Inflammatory macrophage treated with lipopolysaccharide for 1 hour (primary cell): Measurements from ENCODE around the gene DNER.
"Not testable (repeated sequence)": the region's sequence is repeated elsewhere in the genome, so short reads cannot be mapped to it uniquely, and the experiment has no call there.

ENCODE experiments used
- DNase-seq, 2 donors: peaks; one replicate each; pipeline ENCODE4 v3.0.0-alpha.2; 2020 to 2022

The DNER gene

DNA sequence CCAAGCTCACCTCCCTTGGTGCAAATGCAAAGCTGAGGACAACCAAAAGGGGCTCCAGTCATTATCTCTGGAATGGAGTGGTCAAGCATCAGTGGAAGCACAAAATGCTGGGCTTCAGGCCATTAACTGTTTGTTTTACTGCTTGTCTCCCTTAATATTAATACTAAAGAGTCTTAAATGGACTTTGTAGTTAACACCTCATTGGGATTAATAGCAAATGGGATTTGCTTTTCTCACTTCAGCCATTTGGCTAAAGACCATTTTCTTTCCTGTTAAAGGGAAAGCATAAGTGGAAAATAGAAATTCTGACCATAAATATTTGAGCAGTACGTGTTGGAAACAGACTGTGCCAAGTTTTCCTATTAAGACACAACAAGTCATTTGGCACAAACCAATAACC lies 154.4 kb downstream of the DNER start:
- DNase-seq, result no peak

GRCh38 chr2:229553091-229553490 lies 161.3 kb downstream of the DNER start:
- DNase-seq, result no peak

DNA sequence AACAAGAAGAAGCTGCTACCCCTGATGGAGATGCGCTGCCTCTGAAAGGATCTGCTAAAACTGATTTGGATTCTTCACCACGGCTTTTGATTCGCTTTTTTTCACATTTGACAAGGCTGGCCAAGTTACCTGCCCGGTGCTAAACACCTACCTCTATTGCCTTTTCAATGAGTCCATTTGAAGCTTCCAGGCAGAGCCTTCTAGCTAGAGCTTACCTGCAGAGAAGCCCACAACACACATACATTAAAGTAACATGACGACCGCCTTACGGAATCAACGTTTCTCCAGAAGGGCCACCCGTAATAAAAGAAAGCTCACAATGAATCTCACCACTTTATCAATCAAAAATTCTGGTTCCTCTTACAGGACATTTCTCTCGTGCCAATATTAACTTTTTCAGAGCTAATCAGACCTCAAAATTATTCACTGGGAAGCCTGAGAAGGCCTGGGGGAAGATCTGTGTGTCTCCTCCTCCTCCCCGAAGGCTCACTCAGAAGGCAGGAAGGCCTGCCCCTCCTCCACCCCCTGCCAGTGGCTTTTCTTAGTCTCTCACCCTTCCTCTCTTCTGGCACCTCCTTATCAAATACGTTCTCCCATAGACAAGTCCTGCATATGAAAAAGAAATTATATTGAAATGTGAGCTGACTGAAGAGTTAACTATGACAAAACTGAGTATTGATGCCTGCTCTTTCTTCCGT lies 171.0 kb downstream of the DNER start:
- no peak for DNase-seq

- no peak for DNase-seq
Measured at GRCh38 chr2:229539628-229540027, 174.7 kb downstream of the DNER start.

DNA sequence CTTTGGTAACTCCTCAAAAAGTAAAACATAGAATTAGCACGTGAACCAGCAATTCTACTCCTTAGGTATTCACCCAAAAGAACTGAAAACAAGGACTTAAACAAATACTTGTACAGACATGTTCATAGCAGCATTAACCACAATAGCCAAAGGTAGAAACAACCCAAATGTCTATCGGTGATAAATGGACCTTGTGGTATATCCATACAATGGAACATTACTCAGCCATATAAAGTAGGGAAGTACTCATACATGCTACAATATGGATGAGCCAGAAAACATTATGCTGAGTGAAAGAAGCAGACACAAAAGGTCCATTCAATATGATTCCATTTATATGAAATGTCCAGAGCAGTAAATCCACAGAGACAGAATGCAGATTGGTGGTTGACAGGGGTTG lies 182.8 kb downstream of the DNER start:
- DNase-seq, result no peak

DNA sequence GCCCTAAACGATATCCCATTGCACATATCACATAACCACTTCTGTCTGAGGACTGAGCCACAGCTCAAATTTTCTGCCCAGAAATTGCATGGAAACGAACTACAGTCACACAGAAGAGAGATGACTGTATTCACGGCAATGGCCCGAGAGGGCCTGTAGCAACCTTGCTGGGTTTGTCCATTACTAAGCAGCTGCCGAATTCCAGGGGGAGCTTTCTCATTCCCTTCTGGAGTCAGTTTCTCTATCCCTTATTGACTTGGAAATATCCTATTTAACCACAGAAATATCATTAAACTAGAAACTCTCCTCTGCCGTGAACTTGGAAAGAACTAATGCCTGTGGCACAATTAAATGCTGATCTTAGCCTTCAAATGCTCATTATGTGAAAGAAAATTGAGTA lies 183.9 kb downstream of the DNER start:
- no peak for DNase-seq

DNA sequence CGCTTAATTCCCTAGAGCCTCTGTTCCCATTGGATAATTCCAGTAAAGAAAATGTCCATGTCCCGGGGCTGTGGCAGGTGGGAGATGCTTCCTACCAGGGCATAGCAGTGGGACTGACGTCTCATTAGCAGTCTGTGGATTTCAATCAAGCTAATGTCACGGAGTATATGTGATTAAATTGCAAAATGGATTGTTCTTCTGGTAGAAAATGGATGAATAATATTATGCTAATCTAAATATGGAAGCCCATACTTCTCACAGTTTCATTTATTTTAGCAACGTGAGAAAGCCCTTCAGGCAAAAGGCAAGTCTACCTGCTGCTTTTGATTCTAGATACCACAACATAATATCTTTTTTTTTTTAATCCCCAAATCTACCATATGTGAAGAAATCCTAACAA lies 185.5 kb downstream of the DNER start:
- DNase-seq, result no peak

- no peak for DNase-seq
Measured at GRCh38 chr2:229526951-229527350, 187.4 kb downstream of the DNER start.

GRCh38 chr2:229524799-229525198 lies 189.6 kb downstream of the DNER start:
- DNase-seq, result no peak

- DNase-seq, result no peak
Measured at GRCh38 chr2:229523663-229524062, 190.7 kb downstream of the DNER start.

DNA sequence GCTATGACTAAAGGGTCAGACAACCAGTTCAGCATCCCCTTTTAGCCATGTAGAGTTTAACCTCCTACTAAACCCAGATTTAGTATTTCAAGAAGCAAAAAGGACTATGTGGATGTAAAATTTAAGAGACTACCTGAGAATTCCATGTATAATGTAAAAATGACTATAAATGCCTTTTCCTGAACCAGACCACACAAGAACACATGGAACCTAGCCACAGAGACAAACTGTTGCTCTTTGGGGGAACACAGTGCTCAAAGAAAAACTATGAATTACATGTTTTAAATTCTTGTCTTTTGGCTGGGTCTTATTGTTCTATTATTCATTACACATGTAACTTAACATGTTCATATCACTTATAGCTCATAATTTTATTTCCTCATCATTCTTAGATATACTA lies 192.8 kb downstream of the DNER start:
- DNase-seq, result no peak

DNA sequence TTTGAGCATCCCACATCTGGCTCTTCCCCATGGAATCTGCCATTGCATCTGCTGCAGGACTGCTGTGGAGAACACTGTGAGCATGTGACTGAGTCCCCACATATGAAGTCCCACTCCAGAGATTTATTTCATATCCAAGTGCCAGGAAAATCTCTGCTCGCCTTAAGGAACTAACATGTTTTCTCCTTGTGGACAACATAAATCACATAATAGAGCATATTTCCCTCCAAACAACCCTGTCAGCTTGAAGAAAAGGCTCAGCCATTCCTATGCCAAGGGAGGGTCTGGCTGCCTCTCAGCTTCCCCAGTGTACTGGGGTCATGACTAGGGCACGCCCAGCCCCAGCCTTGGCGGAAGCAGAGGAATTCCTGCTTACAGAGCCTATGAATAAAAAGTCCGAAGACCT lies 193.7 kb downstream of the DNER start:
- DNase-seq, result no peak

DNA sequence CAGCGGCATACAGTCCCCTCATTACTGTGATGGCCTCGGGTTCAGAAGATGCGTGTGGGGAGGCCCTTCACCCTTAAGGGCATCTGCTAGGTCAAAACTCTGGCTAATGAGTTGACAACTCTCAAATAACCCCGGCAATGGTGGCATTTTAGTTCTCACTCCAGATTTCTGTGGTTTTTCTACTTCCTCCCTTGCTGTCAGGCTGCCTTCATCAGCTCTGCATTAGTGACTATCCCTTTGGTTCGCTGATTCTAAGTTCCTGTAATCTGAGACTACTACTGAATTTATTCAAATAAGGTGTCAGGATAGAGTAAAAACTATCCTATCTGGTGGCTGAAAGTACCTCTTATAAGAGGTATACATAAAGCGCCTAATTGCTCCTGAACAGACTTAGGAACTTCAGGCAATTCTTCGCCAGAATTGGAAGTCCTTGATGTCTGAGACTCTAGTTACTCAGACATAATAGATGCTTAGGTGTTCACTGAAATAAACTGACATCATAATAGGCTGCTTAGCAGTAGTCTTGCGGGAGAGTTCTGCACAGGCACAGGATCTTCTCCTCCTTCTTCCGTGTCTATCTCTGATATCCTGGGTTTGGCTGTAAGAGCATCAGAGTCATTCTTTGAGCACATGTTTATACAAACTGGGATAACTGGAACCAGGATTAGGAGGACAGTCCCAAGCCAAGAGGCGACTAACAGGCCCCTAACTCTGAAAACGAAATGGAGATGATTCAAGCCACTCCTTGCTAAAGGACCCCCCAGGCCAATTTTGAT lies 194.5 kb downstream of the DNER start:
- DNase-seq, result peak in 1 of 2 donors; percentile 7

DNA sequence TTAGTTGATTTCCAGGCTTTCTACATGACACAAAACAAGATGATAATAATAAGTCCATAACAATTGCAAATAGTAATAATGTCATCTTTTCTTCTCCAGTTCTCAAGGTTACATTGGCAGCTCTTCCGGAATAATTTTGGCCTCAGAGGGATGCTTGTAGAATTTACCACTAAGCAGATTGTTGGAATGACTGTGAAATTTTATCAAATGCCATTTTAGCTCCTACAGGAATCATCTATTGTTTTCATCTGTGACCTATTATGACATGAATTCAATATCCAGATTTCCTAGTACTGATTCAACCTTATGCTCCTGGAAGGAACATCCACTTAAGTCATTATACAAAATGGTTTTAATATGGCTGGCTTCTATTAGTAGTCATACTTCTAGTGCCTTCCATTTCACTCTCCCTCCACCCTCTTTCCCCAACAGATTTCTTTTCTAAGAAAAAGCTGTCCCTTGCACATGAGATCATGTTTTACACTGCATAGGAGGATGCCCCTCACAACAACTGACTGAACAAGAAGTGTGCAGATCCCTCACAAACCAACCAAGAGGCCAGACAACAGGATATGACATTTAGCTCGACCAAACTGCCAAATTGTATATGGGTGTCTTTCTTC lies 200.0 kb downstream of the DNER start:
- DNase-seq, result no peak

DNA sequence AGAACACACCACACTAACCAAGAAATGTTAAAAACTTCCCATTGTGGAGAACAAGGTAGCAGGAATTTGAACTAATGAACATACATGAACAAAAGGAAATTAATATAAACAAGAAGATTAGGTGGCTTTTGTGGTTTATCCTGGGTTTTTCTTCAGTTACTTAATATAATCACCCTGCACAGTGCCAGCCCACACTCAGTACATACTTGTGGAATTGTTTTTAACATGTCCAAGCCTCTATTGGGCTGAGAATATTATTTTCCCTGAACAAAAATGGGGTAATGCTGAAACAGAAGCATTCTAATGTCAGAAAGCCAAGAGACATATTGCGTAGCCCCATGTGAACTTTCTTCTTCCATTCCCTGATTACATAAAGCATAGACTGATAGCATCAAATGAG lies 202.8 kb downstream of the DNER start:
- no peak for DNase-seq

- not testable (repeated sequence) for DNase-seq
Measured at GRCh38 chr2:229506699-229507098, 207.7 kb downstream of the DNER start.

DNA sequence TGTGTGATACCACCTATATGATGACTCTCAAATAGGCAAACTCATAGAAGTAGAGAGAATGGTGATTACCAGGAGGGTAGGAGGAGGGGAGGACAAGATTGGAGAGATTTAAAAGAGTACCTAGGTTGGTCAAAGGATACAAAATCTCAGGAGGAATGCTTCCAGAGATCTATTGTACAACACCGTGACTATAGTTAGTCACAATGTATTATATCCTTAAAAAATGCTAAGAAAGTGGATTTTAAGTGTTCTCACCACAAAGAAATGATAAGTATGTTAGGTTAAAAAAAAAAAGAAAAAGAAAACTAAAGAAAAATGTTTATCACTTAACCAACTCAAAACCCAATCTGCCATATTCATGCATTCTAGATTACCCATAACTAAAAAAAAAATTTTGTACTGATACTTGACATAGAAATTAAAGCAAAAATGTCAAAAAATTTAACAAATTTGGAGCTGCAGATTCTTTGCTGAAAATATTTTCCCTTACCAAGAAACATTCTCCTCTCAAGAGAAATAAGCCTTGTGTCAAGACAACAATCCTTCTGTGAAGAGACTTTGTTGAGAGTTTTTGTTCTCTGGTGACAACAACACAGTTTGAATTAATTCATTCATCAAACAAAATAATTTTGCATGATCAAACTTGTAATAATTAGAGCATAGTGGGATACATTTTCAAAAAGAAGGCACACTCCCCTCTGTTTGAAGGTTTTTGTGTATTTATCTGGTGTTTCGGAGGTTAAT lies 213.1 kb downstream of the DNER start:
- no peak for DNase-seq

DNA sequence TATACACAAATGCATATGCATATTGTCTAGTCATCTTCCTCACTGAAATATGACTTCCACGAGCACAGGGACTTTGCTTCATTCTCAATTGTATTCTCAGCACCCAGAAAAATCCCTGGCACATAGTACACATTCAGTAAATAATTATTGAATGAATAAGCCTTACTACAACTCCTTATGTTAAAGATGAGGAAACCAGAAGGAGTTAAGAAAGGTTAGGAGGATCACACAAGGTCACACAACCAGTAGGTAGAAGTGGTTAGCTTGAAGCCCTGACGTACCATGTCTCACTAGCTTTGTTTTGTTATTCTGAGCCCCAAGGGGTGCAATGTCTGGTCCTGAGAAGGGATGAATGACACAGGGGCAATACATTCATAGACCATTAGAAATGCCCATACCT lies 222.3 kb downstream of the DNER start:
- no peak for DNase-seq

- DNase-seq, result no peak
Measured at GRCh38 chr2:229490167-229490566, 224.2 kb downstream of the DNER start.

DNA sequence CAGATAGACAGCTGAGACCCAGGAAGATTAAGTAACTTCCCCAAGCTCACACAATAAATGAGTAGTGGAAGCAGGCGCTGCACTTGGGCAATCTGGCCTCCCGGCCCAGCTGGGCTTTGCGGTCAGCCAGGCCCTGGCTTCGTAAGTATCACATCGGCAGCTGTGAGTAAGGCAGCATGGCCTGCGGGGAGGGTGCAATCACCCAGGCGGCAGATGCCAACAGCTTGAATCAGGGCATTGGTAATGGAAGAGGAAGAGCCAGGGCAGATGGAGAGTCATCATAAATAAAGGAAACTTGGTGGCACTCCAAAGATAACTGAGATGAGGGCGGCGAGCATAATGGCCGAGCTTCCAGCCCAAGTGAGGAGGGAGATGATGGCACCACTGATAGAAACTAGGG lies 225.3 kb downstream of the DNER start:
- DNase-seq, result no peak

DNA sequence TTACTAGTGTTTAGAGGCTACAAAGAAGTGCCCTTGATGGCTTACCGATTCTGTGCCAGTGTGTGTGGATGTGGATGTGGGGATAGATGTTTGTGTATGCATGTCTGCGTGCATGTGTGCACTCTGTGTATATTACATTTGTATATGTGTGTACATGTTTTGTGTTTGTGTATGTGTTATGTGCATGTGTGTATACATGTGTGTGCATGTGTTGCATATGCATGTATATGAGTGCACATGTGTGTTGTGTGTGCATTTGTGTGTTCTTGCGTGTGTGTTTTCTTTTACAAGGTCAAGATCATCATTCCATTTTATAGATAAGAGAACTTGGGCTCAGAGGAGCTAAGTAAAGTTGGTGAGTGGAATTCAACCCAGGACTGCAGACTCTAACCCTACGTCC lies 226.1 kb downstream of the DNER start:
- DNase-seq, result no peak

DNA sequence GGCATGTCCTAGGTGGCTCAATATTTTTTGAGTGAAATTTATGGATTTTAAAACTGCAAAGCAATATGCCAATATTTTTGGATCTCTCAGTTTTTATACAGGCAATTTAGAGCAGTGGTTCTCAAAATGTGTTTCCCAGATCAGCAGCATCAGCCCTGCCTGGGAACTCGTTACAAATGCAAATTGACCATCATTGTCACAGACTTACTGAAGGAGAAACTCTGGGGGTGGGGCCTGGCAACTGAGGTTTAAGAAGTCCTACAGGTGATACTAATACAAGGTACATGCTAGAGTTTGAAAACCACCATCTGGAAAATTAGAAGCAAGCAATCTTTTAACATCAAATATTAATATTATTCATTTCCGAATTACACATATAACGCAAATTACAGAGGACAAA lies 227.7 kb downstream of the DNER start:
- DNase-seq, result no peak

- no peak for DNase-seq
Measured at GRCh38 chr2:229485857-229486256, 228.5 kb downstream of the DNER start.
